ENCODE data around the gene RIPK4.
"Not testable (repeated sequence)": the region's sequence is repeated elsewhere in the genome, so short reads cannot be mapped to it uniquely, and the experiment has no call there.

RIPK4 gene

DNA sequence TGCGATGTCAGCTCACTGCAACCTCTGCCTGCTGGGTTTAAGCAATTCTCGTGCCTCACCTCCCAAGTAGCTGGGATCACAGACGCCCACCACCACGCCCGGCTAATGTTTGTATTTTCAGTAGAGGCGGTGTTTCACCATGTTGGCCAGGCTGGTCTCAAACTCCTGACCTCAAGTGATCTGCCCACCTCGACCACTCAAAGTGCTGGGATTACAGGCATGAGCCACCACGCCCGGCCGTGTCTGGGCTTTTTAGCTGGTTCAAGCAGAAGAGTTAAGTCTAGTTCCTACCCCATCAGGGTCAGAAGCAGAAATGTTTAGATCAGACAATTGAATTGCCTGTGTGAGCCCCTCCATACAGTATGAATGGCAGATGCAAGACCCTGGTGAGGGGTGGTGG, 27.7 kb upstream of the RIPK4 start:
- DNase-seq (ENCODE audit: low read depth), result no peak

DNA sequence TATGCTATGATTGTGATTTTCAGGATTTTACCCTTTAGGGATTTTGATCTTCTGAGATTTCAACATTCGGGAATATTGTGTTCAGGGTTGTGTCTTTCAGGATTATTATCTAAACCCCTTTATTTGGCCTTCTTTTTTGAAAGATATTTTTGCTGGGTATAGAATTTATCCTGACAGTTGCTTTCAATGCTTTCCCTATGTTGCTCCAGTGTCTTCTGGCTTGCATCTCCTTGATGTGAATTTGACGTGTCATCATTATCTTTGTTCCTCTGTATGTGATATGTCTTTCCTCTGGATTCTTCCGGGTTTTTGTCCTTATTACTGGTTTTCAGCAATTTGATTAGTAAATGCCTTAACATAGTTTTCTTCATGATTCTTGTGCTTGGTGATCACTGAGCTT, 25.9 kb upstream of the RIPK4 start:
- no peak for DNase-seq (ENCODE audit: low read depth)

DNA sequence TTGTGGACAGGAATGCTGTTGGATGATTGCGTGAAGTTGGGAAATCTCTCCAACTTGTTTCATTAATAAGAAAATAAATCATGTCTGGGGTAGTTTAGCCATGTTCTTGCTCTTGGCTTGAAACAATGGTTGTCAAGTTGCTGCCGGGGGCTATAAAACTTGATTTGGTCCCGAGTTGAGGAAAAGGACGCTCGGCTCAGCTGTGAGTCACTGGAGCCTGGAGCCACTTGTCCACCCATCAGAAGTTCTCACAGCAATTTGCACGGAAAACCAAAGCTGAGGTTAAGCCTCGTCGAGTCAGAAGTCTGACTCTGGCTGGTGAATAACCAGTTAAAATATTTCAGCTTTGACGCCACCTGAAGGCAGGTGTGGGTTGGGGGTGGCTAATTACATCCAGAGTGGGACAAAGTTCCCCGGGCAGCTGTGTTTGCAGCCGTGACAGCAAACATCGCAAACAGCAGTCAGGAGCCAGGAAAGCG, 19.7 kb upstream of the RIPK4 start:
- no peak for DNase-seq (ENCODE audit: low read depth)

DNA sequence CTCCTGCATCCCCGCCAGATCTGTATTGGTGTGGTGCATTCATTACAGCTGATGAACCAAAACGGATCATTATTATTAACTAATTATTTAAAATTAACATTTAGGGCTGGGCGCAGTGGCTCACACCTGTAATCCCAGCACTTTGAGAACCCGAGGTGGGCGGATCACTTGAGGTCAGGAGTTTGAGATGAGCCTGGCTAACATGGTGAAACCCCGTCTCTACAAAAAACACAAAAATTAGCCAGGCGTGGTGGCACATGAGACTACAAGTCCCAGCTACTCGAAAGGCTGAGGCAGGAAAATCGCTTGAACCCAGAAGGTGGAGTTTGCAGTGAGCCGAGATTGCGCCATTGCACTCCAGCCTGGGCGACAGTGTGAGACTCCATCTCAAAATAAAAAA, 18.4 kb upstream of the RIPK4 start:
- not testable (repeated sequence) for DNase-seq (ENCODE audit: low read depth)

DNA sequence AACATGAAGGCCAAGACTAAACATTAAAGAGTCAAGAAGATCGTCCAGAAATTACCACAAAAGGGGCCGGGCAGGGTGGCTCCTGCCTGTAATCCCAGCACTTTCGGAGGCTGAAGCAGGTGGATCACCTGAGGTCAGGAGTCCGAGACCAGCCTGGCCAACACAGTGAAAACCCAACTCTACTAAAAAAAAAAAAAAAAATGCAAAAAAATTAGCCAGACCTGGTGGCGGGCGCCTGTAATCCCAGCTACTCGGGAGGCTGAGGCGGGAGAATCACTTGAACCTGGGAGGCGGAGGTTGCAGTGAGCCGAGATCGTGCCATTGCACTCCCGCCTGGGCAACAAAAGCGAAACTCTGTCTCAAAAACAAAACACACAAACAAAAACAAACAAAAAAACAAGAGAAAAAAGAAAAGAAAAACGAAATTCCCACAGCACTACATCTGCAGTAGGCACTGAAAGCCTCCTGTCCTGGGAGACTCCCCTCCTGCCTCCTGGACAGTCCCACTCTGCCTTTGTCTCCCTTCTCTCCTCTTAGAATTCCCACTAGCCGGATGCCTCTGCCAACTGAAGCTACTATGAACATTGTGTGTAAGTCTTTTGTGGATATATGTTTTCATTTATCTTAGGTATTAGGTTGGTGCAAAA, 17.7 kb upstream of the RIPK4 start:
- DNase-seq (ENCODE audit: low read depth), result no peak

DNA sequence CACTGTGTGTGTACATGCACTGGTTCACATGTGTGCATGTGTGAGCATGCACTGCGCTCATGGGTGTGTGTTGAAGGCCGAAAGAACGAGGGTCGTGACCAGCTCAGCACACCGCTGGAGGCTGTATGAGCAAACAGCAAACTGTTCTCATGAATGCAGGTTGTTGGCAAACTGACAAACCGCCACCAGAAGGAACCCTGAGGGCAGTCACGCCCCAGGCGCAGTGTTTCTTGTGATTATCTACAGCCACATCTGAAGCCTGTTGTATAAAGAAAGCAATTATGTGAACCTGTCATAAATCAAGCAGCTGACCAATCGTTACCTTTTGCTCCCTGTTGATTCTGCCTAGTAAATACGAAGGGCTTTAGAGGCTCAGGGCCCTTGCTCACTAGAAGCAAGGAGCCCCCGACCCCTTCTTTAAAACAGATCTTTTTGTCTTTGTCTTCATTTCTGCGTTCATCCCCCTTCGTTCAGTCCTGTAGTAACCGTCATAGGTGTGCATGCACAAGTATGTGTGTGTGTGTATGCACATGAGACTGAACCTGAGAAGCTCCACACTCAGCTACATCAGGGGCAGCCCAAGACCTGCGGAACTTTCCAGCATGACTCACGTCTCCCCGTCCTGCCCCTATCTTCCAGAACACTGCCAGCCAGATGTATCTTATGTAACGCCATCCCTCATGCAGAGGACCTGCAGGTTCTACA, 16.8 kb upstream of the RIPK4 start:
- no peak for DNase-seq (ENCODE audit: low read depth)

DNA sequence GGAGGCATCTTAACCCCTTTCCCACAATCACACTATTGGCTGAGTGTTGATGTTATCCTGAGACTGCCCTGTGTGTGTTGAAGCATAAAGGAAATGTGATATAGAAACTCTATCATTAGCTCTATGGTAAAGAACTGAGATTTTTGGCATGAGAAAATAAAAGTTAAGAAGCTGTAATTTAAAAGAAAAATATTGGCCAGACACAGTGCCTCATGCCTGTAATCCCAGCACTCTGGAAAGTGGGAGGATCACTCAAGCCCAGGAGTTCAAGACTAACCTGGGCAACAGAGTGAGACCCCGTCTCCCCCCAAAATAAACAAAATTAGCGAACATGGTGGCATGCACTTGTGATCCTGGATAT, 14.2 kb upstream of the RIPK4 start:
- DNase-seq (ENCODE audit: low read depth), result no peak

DNA sequence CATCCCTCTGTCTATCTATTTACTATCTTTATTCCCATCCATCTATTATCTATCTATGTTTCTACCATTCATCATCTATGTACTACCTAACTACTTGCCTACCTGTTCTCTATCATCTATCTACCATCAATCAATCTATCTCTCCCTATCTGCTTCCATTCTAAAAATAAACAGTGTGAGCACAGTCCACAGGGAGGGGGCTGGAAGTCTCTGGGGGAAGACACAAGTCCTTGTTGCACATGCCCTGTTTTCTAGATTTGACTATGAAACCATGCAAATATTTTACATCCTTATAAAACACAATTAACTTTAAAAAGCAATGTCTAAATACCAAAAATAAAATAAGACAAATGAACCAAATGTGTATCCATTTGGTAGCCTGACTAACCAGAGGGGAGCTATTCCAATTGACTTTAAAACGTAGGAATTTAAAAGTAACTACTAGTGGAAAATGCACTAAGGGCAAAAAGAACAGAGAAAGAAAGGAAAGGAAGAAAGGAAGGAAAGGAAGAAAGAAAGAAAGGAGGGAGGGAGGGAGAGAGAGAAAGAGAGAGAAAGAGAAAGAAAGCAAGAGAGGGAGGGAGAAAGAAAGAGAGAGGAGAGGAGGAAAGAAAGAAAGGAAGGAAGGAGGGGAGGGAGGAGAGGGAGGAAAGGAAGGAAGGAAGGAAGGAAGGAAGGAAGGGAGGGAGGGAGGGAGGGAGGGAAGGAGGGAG, 13.6 kb upstream of the RIPK4 start:
- no peak for DNase-seq (ENCODE audit: low read depth)

DNA sequence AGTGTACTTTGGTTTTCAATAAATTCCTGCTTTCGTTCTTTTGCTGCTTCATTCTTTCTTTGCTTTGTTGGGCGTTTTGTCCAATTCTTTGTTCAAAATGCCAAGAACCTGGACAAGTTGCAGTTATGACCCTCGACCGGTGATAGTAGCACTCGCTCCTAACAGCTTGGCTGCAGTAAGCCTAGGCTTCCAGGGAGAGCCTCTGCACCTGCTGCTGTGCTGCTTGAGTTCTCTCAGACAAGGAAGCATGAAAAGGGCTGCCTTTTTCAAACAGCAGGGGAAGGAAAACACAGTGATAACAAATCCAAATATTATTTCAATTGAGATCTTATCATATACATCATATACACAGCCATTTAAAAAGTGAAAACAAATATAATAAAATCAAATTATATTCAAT, 12.8 kb upstream of the RIPK4 start:
- DNase-seq (ENCODE audit: low read depth), result no peak

DNA sequence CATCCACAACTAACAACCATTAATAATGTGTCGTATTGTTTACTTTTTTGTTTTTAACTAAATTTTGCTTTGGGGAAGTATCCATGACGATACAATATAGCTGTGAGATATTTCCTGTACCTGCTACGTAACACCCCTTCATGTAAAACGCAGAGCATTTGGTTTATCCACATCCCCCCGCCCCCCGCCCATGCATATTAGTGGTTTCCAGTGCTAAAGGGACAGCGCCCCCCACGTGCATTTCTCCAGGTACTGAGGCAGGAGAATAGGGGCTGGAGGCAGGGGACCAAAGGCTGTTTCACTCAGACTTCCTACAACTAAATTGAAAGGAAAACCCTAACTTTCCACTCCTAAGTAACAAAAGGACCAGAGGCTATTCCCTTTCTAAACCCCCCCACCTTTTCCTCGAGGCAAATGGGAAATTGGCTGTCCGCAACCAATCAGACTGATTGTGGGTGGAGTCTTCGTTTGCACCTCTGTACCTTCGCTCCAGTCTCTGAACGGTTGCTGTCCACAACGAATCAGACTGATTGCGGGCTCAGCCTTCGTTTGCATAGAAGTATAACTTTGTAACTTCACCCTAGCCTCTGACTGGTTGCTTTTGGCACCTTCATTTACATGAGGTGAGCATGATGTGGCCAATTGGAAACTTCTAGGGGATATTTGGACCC, 12.2 kb upstream of the RIPK4 start:
- DNase-seq (ENCODE audit: low read depth), result no peak

DNA sequence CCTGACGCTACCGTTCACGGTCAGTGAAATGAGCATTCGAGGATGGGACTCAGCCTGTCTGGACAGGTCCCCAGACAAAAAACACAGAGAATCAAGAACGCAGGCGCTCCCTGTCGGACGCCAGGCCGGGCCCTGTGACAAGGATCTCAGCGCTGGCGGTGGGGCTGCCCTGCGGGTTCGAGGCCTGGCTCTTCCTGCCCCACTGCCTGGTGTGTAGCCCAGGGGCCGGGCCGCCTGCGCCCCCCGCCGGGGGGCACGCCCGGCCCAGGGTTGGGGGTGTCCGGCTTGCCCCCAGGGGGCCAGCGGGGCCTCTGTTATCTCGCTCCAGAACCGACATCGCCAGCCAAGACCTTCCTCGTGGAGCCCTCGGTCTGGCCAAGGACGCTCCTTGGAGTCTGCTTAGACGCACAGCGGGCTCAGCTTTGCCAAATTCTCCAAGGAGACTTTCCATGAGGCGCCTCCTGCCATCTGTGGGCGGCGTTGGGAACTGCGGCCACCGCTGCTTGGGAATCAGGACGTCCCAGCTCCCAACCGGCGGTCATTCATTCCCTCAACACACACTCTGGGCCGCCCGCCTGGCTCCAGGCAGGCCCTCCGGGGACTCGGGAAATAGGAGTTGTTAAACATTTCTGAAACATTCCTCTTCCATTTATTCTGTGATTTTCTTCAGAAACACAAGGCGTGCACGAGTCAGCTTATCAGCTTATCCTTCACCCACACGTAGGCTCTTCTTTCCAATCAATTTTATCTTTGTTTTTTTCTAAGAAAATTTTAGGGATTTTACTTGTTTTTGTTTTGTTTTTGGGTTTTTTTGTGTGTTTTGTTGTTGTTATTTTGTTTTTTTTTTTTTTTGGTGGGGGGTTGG, 11.3 kb upstream of the RIPK4 start:
- no peak for DNase-seq (ENCODE audit: low read depth)

DNA sequence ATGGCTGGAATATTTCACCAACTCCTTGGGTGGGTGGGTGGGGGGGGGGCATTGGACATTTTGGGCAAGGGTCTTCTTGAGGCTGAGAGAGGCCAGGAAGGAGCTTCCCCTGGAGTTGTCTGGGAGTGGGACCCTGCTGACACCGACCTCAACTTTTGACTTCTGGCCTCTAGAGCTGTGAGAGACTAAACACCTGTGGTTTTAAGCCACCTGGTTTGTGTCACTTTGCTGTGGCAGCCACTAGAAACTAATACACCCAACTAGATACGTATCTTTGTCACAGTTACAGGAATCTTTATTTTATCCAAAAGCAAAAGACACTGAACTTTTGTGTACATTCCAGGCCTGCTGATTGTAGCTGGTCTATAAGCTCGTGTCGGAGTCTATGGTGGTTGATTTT, 9.9 kb upstream of the RIPK4 start:
- no peak for DNase-seq (ENCODE audit: low read depth)

DNA sequence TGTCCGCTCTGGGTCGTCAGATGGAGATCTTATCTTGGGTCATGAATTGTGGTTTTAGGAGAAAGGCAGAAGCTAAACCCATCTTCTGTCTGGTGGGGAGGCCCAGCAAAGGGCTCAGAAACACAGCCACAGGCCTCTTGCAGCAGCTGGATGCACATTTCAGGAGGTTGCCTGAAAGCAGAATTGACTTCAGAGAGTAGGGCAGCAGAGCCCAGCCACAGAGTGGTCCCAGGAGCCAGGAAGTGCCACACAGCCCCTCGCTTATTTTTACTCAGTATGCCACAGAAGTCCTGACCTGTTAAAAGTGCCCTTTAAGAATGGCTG, 8.3 kb upstream of the RIPK4 start:
- DNase-seq (ENCODE audit: low read depth), result no peak

DNA sequence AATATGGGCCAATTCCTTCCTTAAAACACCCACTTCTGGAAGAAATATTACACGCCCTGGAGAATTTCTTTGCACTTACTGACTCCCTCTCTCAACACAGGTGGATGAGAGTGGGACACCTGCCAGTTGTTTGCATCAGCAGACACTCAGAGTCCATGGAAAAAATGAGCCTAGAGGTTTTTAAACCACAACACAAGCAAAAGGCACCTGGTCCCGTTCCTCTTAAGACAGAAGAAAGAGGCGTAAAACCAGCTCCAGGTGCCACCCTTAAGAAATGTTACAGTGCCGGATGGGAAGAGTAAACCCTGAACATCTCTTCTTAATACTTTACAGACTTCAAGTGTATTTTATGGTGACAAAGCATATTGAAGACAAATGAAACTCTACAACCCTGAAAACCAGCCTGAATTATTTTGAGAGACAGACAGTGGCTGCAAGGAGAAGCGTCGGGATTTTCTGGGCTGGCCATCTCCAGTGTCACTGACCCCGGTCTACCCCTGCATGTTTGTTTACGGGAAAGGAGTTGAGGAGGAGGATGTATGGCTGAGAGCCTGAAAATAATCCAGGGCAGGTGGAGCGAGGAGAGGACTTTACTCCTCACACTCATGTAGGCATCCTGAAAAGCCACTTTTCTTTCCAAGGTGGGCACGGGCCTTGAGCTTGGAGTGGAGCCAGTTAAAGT, 7.8 kb upstream of the RIPK4 start:
- no peak for DNase-seq (ENCODE audit: low read depth)

DNA sequence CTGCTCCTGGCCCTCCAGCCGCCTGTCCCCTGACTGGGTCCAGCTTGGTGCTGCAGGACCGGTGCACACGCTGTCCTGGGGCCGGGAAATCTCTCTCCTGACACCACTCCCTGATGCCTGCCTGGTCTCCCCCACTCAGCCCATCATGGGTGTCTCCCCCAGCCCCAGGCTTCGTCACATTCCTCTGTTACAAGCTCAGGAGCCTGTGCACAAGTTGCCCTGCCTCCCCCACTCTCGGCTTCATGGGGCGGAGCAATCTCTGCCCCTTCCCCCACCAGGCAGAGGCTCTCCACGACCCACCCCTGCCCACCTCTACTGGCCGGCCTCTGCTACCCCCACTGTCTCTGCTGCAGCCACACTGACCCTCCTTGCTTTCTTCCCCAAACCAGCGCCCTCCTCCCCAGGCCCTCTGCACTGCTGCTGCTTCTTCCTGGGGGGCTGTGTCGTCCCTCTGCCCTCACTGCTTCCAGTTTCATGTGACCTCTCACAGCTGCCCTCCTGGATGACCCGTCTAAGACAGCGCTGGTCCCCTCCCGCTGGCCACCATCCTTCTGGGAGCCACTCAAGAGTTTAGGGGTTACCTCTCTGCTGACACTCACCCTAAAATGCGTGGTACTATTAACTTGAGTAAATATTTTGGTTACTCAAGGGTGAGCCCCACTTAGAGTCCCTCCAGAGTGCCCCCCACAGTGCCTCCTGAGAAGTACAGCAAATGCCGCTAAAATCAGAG, 5.7 kb upstream of the RIPK4 start:
- DNase-seq (ENCODE audit: low read depth), result no peak

DNA sequence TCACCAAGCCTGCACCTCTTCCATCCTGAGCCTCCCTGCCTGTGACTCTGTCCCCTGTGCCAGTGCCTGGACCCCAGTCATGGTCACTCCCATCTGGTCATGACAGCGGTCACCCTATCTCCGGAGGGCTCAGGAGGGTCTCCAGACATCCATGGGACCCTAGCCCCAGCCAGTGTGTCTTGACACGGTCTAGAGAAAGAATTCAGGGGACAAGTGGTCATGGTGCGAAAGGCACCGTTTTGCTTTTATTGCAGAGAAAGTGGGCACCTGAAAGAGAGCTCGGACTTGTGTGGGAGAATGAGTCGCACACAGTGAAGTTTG, 4.7 kb upstream of the RIPK4 start:
- no peak for DNase-seq (ENCODE audit: low read depth)

DNA sequence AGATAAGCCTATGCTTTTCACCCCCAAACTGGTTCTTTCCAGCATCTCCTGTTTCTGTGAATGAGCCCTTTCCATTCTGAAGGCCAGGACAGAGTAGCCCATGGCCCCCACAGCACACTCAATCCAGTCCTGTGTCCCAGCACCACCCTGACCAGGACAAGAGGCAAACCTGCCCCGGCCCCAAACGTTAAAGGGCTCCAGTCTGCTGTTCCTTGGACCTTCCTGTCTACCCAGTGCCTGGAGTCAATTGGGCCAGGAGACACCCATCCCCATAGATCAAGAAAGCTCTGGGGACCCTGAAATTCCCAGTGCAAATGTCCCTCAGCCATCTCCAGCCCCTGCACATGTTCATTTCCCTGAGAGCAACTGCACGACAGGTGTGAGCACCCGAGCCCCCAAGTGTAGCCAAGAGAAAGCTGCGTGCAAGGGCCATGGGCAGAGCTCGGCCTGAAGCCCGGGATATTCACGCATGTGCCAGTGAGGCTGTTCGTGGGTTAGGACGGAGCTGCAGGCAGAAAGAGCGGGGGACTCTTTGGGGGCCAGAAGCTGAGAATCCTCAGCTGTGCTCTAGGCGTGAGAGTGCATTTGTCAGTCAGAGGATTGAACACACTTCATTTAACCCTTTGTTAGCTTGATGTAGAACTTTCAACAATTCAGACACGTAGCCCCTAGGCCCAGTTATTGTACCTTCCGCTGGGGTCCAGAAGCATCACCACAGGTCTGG, 4.2 kb upstream of the RIPK4 start:
- DNase-seq (ENCODE audit: low read depth), result no peak

DNA sequence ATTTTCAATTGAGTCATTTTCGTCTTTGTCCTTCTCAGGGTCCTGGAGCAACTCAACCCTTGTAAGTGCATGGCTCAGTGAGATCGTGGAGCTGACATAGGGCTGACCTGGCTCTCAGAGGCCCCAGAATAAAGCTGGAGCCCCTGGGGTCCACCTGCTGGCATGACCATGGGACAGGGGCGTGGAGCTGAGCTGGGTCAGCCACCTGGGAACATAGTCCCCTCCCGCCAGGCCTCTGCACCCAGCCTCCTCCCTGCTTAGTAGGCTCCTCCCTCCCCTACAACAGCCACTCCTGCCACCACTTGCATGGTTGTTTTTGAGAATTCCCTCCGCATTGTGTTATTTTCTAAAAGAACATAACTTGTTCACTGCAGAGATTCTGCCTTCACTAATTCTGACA, 3.1 kb upstream of the RIPK4 start:
- no peak for DNase-seq (ENCODE audit: low read depth)

DNA sequence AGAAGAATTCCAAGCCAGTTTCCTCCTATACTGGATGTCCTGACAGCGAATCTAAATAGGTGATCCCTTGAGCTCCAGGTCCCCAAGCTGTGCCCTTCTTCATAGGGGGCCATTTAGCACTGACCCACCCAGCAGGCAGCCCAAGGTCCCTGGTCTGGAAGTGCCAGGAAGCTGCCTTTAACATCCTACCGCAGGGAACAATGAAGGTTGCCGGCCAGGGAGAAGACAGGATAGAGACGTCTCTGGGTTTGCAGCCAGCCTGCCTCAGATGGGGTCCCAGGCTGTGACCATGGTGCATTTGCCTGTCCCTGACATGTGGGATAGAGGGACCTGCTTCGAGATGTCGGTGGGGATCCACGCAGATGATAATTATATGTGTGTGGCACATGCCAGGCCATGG, 2.7 kb upstream of the RIPK4 start:
- DNase-seq (ENCODE audit: low read depth), result no peak

DNA sequence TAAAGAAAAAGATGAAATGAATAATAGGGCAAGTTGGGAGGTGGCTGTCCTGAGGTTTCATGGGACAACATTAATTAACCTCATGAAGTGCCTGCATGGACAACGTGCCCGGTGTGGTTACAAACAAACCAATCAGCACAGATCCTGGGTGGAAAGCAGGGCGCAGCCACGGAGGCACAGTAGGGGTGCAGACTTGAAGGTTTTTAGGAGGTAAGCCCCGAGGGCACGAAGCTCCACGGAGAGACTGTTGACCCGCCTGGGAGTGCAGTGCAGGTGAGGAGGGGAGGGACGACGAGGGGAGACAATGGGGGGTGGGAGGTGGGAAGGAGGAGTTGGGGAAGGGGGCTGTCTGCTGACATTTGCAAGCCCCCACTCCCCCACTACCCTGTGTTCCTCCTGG, 2.3 kb upstream of the RIPK4 start:
- no peak for DNase-seq (ENCODE audit: low read depth)
